C1 segment of cervical spinal cord (tissue), 14 donors: Measurements from ENCODE around the gene ETDA.
A peak's percentile ranks its signal among the peaks of the same experiment; 100 is the strongest.
"Not testable (repeated sequence)": the region's sequence is repeated elsewhere in the genome, so short reads cannot be mapped to it uniquely, and the experiment has no call there.

Experiments used
- DNase-seq, 14 donors: peaks; one replicate each; lab custom pipeline; 2025; lab: John Stamatoyannopoulos, UW

Gene ETDA

DNA sequence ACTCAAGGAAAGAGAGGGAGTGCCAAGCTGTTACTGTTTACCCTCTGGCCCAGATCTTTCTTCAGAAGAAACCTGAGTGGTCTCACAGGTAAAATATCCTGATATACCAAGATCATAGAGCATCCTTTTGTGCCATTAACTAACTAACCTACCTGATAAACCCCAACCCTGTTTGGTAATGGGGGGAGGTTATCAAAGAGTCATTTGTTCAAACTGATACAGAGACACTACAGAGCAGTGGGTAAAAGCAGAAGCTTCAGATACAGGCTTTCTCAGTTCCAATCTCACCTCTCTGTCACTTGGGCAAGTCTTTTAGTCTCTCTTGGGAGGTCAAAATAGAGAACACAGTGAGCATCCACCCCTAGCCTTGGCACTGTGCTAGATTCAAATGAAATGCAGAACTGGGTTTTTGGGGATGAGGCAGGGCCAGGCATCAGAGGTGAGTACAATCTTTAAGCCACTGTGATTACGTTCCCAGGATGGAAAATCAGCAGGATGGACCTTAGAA, at the start of gene ETDA:
ETDA (plus strand) TSS at position 51 of the 508 bp plus-strand sequence. CDS start 1,216 bp downstream, outside the sequence.
- DNase-seq = not testable (repeated sequence)

GRCh38 chrX:135206427-135206826, 45.4 kb upstream of the ETDA start:
- DNase-seq = not testable (repeated sequence)

DNA sequence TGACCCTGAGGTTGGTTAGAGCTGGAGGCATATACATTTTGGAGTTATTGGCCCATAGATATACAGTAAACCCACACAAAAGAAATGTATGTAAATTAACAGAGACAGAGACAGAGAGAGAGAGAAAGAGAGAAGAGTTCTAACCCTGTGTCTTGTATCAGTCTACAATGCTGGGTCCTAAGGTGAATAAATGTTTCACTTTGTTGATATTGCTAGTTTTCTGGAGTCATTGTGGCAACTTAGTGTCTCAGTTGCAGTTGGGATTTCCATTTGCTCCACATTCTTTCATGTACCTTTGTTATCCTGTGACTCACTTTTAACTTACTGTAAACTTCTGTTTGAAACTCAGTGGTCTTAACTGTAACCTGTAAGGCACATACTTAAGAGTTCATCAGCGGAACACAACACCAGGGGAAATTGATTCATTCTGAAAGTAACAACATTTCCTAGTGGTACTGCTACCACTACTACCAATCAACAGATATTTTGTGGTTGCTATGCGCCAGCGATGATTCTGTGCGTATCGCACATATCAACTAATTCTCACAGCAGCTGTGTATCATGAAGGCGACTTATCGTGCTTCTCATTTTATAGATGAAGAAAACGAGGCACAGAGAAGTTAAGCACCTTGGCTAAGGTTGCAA, 38.5 kb upstream of the ETDA start:
- DNase-seq = no peak

GRCh38 chrX:135245989-135246388, 5.9 kb upstream of the ETDA start:
- DNase-seq = not testable (repeated sequence)

DNA sequence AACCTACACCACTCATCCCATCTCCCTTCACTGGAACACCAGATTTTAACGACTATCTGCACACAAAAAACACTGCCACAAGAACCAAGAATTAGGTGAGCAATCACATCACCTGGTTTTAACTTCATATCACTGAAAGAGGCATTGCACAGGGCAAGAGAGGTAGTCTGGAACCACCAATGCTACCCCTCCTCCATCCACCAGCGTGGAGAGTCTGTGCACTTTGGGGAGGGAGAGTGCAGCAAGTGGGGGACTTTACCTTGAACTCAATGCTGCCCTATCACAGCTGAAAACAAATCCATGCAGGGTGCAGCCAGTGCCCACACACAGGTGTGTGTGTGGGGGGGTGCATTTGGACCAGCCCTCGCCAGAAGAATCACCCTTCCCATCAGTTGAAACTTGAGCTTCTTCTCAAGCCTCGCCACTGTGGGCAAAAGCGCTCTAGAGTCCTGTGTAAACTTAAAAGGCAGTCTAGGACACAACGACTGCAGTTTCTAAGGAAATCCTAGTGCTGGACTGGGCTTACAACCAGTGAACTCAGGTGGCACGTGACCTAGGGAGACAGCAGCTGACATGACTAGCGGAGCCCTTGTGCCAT, 4.3 kb downstream of the ETDA start:
- not testable (repeated sequence) for DNase-seq

GRCh38 chrX:135256923-135257322, 5.1 kb downstream of the ETDA start:
- DNase-seq = no peak

DNA sequence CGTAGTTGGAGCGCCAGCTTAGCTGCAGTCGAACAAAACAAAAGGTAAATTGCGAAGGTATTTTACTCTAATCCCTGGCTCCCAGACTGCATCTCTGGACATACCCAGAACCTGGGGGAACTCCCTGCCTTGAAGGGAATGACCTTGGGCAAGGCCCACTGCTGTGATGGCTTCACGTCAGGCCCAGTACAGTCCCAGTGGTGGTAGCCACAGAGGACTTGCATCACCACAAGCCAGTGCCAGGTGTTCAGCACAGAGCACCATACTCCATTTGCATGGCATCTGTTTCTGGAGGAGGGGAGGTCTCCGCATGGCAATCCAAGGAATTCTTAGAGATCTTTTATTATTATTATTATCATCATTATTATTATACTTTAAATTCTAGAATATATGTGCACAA, 5.6 kb downstream of the ETDA start:
- no peak for DNase-seq

DNA sequence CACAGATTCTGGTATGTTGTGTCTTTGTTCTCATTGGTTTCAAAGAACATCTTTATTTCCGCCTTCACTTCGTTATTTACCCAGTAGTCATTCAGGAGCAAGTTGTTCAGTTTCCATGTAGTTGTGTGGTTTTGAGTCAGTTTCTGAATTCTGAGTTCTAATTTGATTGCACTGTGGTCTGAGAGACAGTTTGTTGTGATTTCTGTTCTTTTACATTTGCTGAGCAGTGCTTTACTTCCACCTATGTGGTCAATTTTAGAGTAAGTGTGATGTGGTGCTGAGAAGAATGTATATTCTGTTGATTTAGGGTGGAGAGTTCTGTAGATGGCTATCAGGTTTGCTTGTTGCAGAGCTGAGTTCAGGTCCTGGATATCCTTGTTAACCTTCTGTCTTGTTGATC, 9.1 kb downstream of the ETDA start:
- DNase-seq = not testable (repeated sequence)

DNA sequence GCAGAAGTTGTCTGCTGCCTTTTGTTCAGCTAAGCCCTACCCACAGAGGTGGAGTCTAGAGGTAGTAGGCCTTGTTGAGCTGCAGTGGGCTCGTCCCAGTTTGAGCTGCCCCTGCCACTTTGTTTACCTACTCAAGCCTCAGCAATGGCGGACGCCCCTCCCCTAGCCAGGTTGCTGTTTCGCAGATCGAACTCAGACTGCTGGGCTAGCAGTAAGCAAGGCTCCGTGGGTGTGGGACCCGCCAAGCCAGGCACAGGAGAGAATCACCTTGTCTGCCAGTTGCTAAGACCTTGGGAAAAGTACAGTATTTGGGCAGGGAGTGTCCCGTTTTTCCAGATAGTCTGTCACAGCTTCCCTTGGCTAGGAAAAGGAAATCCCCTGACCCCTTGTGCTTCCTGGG, 11.5 kb downstream of the ETDA start:
- DNase-seq = not testable (repeated sequence)

DNA sequence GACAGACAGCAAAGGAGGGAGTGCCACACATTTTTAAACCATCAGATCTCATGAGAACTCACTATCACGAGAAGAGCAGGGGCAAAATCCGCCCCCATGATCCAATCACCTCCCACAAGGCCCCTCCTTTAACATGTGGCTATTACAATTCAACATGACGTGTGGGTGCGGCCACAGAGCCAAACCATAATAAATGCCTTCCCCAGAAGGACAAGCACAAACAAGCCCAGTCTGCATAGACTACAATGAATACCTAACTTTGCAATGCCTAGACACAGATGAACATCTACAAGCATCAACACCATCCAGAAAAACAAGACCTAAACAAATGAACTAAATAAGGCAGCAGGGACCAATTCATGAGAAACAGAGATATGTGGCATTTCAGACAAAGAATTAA, 12.3 kb downstream of the ETDA start:
- DNase-seq = no peak

- no peak for DNase-seq
These were observed 21.3 kb downstream of the ETDA start for GRCh38 chrX:135273162-135273561.

DNA sequence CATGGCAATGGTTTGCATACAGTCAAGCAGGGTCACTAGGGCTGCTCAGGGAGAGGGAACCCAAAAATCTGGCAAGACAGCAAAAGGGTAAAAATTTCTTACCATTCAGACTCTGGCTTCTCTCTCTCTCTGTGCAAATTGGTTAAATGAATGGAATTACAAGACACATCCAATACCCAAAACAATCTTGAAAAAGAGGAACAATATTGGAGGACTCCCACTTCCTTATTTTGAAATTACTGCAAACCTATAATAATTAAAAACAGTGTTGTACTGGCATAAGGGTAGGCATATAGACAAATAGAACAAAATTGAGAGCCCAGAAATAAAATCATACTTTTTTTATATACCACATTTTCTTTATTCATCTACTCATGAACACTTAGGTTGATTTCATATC, 24.1 kb downstream of the ETDA start:
- DNase-seq = no peak

GRCh38 chrX:135287266-135287823, 35.5 kb downstream of the ETDA start:
- DNase-seq = no peak

DNA sequence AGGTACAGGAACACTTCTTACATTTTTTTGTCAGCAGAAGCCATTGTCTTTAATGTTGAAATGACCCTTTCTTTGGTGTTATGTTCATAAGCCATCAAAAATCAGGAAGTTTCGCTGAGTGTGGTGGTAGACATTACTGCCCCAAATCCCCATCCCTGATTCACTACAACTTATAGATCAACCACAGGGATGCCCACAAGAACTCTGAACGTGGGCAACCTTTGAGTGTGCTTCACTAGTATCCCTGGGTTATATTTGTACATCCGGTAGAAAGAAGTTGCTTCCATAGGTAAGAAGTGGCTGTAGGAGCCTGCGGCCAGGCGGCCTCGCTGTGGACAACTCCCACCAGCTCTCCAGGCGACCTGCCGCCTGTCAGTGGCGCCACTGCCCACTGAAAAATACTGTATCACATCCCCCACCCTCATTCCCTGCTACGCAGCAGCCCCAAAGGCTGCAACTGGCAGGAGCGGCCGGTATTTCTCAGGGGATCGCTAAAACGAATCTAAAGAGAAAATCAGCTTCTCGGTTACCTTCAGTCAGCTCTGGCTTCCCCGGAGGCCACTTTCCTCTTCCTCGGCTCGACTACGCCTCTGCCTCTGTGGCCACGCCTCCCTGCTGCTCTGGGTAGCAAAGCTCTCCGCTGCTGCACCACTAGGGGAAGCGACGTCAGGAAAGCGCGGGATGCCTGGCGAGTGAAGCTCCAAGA, 43.5 kb downstream of the ETDA start:
- peak in 11 of 14 donors; percentile 0 to 50 (median 17) for DNase-seq

DNA sequence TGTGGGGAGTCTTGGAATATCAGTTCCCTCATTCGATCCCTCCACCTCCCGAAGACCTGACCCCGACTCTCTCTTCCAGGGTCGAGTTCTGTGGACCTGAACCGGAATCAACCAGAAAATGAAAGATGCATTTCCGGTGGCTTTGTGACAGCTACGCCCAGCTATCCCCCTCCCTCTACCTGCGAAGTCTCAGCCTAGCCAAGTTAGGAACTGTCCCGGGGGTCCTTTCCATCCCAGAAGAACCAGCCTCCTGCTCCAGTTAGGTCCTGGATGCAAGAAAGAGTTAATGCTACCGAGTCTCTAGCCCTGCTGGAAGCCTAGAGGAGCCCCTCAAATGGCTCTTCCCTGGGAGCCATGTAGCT, 44.1 kb downstream of the ETDA start:
- no peak for DNase-seq

DNA sequence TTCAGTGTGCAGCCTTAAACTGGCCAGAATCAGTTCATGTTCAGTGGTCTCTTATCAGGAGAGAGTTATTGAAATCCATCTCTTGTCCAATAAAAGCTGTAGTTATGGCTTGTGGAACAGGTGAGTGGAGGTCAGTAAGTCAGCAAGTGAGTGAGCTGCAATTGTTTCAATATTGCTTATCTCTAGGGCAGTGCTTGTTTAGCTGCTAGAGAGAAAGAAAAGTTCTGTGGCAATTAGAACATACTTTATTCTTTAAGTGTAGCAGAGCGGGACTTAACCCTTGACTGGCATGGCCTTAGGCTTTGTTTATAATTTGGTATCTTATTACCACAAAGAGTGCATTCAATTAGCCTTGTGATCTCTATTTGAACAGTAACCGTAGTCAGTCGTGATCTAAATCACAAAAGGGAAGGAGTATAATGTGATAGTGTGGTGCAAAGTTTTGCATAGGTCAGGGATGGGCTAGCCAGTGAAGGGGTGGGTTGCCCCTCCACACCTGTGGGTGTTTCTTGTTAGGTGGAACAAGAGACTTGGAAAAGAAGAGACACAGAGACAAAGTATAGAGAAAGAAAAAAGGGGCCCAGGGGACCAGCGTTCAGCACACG, 50.5 kb downstream of the ETDA start:
- no peak for DNase-seq
